Activated CD4-positive, alpha-beta T cell treated with anti-CD3 and anti-CD28 coated beads, Interleukin-2, Interleukin-6, amounts not matched to agents 100 ng/mL and 50 ng/mL, durations not matched to agents 16 hours and 8 hours (primary cell): Measurements from ENCODE around the gene ZNF557.

Source experiments
- DNase-seq: peaks from one replicate; pipeline ENCODE4 v3.0.0-alpha.2; 2020

Gene ZNF557

DNA sequence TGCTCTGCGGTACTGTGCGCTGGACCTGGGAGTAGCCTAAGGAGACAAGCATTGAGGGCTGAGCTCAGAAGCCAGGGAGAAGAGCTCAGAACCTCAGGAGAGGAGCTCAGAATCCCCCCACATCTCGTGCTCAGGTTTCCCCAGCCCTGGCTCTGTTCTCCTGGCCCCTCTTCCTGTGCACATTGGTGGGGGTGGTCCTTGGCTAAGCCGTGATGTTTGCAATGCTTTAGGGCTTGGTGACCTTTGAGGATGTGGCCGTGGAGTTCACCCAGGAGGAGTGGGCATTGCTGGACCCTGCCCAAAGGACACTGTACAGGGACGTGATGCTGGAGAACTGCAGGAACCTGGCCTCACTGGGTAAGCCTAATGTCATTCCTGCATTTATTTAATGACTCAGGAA, 6.6 kb downstream of the ZNF557 start:
- no peak for DNase-seq

DNA sequence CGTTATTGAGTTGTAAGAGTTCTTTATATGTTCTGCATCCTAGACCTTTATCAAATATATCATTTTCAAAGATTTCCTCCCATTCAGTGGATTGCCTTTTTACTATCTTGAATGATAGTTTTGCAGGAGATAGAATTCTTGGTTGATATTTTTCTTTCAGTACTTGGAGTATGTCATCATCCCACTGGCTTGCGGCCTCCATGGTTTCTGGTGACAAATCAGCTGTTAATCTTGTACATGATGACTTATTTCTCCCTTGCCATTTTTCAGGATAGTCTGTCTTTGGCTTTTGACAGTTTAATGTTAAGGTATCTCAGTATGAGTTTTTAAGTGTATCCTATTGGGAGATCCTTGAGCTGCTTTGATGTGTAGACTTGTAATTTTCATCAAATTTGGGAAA, 8.5 kb downstream of the ZNF557 start:
- DNase-seq = no peak

DNA sequence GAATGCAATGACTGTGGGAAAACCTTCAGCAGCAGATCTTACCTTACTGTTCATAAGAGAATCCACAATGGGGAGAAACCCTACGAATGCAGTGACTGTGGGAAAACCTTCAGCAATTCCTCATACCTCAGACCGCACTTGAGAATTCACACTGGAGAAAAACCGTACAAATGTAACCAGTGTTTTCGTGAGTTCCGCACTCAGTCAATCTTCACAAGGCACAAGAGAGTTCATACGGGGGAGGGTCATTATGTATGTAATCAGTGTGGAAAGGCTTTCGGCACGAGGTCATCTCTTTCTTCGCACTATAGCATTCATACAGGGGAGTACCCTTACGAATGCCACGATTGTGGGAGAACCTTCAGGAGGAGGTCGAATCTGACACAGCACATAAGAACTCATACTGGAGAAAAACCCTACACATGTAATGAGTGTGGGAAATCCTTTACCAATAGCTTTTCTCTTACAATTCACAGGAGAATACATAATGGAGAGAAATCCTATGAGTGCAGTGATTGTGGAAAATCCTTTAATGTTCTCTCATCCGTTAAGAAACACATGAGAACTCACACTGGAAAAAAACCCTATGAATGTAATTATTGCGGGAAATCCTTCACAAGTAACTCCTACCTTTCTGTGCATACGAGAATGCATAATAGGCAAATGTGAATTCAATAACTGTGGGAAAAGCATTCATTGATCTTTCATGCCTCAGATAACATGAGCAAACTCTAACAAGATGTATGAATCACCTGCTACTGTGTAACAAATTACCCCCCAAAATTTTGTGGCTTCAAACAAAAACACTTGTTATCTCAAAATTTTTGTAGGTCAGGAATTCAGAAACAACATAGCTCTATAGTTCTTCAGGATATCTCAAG, 13.8 kb downstream of the ZNF557 start:
- DNase-seq = no peak

DNA sequence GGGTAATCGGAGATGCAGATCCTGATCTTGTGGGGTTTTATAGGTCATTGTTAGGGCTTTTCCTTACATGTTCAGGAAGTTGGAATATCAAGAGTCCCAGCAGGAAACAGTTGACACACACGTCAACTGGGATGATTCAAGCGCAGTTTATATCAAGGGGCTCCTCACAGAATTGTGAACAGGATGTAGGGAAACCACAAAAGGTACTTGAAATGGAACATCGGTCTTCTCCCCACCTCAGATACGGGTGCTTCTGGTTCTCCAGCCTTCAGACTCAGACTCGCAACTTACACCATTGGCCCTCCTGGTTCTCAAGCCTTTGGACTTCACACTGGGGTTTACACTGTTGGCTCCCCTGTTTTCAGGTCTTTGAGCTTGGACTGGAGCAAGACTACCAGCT, 19.5 kb downstream of the ZNF557 start:
- no peak for DNase-seq

DNA sequence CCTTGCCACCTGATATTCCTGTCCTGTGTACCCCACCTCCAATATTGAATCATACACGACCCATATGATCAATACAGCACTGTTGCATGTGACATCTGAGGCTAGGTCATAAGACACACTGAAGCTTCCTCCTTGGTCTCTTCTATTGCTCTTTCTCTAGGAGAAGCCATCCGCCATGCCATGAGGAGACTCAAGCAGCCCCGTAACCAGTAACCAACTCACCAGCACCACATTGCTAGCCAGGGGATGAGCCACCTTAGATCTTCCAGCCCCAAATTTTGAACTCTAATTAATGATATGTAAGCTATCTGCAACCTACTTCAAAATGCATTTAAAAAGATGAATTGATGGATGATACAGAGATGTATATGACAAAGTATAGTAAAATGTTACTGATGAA, 28.6 kb downstream of the ZNF557 start:
- DNase-seq = no peak

DNA sequence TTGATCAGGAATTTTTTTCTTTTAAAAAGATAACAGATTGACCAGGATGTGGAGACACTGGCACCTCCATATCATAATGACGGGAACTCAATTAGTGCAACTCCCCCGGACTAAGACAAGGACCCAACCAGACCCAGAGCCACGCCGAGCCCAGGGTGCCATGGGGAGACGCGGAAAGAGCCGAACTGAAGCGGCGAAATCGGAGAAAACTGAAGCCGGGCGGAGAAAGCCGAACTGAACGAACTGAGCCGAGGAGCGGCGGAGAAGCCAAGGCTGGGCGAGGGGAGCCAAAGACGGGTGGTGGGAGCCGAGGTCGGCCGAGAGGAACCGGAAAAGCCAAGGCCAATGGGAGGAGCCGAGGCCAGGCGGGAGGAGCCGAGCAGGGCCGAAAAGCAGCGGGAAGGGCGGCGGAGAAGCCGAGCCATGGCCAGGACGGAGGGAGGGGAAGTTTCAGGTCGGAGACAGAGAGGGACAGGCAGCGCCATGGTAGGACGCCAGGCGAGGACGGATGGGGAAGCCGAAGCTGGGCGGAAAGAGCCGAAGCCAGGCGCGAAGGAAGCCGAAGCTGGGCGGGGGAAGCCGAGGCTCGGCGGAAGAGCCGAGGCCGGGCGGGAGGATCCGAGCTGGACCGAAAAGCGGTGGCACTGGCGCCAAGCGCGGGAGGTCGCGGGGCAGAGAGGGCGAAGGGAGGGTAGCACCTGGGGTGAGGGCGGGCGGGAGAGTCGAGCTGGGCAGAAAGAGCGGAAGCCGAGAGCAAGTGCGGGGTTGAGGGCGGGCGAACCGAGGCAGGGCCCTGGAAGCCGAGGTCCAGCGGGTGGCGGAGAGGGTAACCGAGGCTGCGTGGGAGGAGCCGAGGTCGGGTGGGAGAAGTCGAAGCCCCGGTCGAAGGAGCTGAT, 29.4 kb downstream of the ZNF557 start:
- DNase-seq = peak; percentile 93

DNA sequence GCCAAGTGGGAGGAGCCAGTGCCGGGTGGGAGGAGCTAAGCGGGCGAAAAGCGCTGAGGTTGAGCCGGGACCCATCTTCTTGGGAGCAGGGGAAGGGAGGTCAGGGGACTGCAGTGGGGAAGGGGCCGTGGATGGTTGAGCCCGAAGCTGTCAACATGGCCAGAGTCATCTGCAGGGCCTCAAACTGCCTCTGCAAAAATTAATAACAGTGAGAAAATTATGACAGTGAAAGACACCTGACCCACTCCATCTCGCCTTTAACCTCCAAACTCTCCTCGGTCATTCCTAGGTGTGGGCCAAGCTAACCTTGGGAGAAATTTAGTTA, 30.1 kb downstream of the ZNF557 start:
- no peak for DNase-seq

DNA sequence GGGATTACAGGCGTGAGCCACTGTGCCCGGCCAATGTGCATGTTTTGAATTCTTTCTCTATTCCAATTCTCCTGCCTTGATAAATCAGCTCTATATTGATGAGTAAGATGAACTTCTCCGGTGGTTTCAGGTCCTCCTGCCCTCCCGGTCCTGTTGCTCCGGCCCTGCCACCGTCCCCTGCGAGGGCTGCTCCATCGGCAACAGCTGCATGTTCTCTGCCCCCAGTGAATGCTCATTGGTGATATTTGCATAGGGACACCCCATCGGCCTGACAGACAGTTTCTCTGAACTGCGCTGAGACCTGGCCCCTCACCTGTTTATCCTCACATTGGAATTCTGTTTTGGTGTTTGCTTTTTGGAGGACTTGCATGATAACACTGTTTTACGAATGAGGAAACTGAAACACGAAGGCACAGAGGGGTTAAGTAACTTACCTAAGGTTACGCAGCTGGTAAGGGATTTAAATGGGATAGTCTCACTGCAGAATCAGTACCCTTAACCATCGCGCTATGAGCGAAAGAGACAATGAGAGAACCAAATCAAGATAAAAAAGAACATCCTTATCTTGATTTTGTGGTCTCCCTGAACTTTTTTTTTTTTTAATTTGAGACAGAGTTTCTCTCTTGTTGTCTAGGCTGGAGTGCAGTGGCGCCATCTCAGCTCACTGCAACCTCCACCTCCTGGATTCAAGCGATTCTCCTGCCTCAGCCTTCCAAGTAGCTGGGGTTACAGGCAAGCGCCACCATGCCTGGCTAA, 32.2 kb downstream of the ZNF557 start:
- DNase-seq = no peak

DNA sequence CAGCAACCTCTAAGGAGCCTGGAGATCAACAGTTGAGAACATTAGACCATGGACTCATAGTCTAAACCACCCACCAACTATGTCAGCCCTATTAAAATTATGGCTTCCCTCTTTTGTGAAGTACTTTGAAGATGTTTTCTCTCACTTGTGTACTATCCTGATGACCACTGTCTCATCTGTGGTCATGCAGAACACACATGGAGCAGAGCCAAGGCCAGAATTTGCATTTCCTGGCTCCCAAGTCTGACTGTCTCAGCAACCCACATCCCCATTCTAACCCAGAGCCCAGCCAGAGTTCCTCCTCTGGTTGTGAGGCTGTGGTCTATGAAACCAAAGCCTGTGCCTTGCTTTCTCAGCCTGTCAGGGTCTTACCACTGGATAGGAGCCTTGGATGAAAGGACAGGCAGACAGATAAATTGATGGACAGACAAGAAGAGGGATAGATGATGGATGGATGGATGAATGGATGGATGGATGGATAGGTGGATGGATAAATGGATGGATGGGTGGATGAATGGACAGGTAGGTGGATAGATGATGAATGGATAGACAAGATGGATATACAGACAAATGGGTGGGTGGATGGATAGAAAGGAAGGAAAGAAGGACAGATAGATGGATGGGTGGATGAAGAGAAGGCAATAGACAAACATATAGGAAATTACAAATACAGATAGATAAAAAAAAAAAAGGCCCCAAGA, 35.4 kb downstream of the ZNF557 start:
- no peak for DNase-seq

DNA sequence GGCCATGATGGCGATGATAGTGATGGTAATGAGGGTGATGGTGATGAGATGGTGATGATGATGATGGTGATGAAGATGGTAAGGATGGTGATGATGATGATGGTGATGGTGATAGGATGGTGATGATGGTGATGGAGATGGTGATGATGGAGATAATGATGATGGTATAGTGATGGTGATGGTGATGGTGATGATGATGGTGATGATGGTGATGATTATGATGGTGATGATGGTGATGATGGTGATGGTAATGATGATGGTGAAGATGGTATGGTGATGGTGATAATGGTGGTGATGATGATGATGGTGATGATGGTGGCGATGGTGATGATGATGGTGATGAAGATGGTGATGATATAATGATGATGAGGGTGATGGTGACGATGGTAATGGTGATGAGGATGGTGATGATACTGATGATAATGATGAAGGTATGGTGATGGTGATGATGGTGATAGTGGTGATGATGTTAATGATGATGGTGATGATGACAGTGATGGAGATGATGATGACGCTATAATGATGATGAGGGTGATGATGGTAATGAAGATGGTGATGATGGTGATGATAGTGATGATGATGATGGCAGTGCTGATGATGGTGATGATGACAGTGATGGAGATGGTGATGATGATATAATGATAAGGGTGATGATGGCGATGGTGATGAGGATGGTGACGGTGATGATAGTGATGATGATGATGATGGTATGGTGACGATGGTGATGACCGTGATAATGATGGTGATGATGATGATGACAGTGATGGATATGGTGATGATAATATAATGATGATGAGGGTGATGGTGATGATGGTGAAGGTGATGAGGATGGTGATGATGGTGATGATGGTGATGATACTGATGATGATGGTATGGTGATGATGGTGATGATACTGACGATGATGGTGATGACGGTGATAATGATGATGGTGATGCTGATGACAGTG, 37.5 kb downstream of the ZNF557 start:
- DNase-seq = no peak

DNA sequence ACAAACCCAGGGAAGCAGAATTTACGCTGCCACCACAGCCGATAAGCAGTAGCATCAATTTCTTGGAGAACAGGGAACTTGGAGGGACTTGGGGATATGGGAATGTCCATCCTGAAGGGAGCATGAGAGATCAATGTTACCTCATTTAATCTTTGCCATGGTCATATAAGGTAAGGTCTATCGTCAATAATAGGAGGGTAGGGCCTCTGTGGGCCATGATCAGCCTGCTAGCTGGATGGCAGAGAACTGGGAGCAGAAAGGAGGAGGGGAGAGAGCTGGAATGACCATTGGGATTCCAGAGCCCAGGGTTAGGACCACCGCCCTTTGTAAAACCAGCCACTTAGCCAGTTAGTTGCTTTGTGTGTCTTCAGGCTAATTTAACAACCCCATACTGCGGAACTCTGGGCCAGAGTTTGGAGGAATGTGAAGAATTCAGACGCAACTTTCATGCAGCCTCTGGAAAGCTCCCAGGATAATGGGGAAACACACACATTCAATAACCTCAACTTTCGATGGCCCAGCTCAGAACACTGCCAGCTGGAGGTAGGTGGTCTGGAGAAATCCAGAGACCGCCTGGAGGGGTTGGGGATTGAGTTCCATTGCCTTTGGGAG, 40.3 kb downstream of the ZNF557 start:
- no peak for DNase-seq

DNA sequence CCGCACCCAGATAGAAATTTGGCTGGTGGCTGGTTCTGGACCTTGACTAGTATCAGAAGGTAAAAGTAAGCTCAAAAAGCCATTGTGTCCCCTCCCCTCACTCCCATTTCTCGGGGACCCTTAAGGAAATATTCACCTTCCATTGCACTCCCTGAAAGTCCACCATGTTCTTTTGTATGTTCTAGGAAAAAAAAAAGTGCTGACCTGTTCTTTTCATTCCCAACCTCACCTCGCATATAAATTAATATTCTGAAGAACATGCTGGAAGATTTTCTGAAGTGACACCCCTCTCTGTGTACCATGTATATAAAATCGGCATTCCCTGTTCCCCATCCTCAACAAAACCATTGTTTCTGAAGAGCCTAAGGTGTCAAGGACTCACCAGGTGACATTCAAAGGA, 43.2 kb downstream of the ZNF557 start:
- no peak for DNase-seq

DNA sequence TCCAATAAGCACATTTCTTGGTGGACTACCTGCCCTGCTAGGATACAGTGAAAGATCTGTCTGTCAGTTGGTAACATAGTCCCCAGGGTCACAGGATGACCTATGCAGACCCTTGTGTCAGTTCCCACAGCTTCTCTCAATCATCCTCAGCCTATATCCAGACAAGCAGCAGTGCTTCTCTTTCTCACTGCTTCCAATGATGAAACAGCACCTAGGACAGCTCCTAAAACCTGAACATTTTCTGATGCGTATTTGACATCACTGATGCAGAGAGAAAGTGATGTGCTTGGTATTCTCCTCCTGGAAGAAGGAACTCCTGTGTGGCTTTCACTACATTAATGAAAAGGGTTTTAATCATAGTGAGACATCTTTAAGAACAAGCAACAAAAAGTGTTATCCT, 43.7 kb downstream of the ZNF557 start:
- DNase-seq = no peak

DNA sequence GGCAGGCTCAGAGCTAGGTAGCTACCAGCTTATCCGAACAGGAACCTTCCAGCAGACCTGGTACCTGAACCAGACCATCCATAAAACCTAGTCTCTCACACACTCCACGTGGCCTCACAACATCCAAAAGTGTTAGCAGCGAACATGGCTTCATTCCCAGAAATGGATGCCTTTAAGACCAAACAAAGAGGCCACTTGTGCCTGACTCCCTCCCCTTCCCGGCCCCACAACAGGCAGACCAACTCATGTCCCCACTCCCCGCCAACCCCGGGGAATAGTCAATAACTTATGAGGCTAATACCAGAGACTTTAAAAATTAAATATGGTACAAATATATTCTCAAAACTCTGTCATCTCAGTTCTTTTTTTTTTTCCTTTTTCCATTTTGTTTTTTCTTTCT, 46.2 kb downstream of the ZNF557 start:
- DNase-seq = no peak

DNA sequence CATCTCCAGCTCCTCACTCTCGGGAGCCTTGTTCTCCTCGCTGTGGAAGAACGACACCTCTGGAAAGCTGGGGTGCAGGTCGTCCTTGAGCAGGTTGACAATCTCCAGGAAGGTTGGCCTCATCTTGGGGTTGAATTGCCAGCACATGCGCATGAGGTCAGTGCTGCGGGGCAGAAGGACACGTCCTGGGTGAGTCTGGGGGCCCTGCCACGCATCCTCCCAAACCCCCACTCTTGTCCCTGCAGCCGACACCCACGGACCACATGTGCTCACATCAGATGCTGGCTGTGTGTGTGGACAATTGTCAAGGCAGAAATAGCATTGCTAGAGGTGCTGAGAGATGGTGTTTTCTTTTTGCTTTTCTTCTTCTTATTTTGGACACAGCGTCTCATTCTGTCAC, 47.7 kb downstream of the ZNF557 start:
- DNase-seq = no peak

DNA sequence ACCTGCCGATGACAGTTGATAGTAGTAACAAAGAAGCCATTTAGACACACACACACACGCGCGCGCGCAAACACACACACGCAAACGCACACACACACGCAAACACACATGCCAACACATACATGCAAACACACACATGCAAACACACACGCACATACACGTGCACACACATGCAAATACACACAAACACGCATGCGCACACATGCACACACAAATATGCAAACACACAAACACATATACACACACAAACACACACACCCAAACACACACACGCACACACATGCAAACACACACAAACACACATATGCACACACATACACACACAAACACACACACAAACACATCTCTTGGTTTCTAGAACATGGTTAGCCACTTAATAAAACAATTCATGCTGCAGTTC, 50.1 kb downstream of the ZNF557 start:
- DNase-seq = no peak

DNA sequence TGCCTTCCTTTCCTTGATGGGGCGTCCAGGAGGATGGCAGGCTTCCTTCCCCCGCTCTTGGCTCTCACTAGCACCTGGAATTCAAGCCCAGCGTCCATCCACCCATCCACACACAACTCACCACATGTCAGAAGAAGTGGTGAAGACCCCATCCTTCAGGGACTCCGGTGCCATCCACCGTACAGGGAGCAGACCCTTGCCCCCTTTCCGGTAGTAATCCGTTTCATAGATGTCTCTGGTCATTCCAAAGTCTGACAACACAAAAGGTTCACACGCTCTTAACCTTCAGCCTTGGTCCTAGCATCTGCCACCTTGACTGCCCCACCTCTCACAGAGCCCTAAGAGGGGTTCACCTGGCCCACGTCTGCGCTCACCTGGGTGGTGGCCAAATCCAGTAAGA, 51.0 kb downstream of the ZNF557 start:
- DNase-seq = no peak

DNA sequence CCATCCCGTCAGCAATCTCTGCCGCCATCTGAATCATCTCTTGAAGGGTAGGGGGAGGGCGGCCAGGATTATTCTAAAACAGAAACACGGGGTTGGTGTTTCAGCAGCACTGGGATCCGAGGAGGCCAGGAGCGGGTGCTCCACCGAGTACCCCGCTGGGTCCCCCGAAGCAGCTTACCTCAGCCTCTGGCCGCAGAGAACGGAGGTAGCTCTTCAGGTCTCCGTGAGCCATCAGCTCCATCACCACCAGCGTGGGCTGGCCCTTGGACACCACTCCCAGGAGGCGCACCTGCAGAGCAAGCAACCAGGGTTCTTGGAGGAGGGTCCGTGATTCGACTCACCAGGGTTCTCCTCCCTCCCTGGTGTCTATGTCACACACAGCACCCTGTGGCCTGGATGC, 53.2 kb downstream of the ZNF557 start:
- no peak for DNase-seq

DNA sequence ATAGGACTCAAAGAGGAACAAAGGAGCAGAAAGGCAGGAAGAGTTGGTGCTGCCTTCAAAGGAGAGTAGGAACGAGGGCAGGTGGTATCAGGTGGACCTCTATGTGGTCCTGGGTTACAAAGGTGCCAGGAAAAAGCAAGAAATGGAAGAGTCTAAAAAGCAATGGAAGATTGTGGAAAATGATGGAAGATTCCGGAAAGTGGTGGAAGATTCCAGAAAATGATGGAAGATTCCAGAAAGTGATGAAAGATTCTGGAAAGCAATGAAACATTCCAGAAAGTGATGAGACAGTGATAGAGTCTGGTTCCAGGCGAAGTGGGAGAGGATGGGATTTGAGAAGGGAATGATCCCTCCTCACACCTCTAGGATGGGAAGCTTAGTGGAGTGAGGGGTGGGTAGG, 55.3 kb downstream of the ZNF557 start:
- no peak for DNase-seq

DNA sequence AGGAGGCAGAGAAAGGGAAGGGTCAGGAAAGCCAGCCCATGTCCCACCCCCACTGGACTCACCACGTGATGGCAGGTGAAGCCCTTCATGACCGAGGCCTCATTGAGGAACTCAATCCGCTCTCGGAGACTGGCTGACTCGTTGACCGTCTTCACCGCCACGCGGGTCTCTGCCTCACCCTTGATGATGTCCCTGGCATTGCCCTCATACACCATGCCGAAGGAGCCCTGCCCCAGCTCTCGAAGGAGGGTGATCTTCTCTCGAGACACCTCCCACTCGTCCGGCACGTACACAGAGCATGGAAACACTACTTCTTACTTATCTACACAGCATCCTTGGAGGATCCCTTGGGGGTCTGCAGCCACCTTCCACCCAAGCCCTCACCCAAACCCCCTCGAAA, 55.7 kb downstream of the ZNF557 start:
- no peak for DNase-seq

DNA sequence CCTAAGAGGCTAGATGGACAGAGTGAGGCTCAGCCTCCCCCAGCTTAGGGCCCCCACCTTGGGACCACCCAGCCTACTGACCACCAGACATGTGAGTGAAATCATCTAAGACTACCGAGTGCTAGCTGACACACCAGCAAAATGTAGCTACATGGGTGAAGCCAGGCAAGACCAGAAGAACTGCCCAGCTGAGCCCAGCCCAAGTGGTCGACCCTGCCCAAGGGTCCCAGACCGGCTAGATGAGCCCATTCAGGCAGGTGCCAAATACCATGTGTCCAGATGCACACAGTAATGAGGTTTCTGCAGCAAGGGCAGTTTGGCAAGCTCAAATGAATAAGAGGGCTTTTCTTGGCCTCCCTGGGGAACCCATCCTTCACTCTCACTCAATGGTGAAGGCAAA, 56.6 kb downstream of the ZNF557 start:
- no peak for DNase-seq
